ENCODE measurements around the gene ADRM1. TPM values are rescaled to one million over a fixed set of nuclear protein-coding genes. Genes with fewer than 3 reads are reported as not detected.

The ADRM1 gene
- total and polyA plus RNA-seq, 10 of the 15 experiments (the other 5 are each of a cell fraction or from before 2014, with no cell fraction given): 3.4 to 213 (median 95.9) TPM

DNA sequence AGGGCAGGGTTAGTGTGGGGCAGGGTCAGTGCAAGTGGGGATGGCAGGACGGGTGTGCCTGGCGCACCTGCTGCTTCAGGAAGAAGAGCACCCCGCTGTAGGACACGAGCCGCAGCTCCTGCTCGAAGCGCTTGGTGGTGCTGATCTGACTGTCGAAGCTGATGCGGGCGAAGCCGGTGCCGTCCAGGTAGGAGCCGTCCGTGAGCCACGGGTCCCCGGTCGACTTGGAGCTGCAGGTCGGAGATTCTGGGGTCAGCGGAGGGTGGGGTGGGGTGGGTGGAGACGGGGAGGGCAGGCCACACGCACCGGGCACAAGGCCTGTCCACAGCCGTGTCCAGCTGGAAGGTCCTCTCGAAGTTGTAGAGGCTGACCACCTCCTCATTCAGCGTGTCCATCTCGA is 10.2 kb downstream of the ADRM1 start:
- Histone ChIP-seq H3K27me3 (replicated peaks in 1 of 2; ENCODE audit: control insufficient read depth in 2 of 2, insufficient read depth in 2 of 2, low read length in 1 of 2) (no peaks in the 10 kb centered on the region), H3K4me1 (ENCODE audit: control insufficient read depth, insufficient read depth, low read length) (no peaks in the 10 kb centered on the region), H3K36me3 (ENCODE audit: control insufficient read depth in 2 of 2, insufficient read depth in 2 of 2, low read length in 1 of 2) (peaks cover 0 to 4% of the 10 kb centered on the region in 2 experiments; a peak in 3 of 4 replicates), H3K9ac (ENCODE audit: control insufficient read depth, insufficient read depth, low read length) (no peak overlapping the region), H3K4me2 (ENCODE audit: control insufficient read depth, insufficient read depth) (no peak overlapping the region), H3K9me3 (replicated peaks; ENCODE audit: control insufficient read depth, insufficient read depth, low read length) (no peaks in the 10 kb centered on the region; the same call in 2 of the 3 replicates), H3K4me3 (no peak overlapping the region), H3K79me2 (ENCODE audit: control insufficient read depth, insufficient read depth, low read length) (no peaks in the 10 kb centered on the region), H4K20me1 (ENCODE audit: control insufficient read depth, insufficient read depth) (no peaks in the 10 kb centered on the region), H2AFZ (ENCODE audit: control insufficient read depth, low read depth, low read length) (no peak overlapping the region), H3K27ac (ENCODE audit: control insufficient read depth, insufficient read depth) (no peak overlapping the region)
- POLR2A ChIA-PET: no interaction called here
- WGBS (ENCODE audit: insufficient coverage, insufficient replicate concordance, low lambda C conversion rate, missing lambda C conversion rate): 75% methylated on average over 17 of the region's 26 CpGs
- in situ Hi-C loops (cut with MboI): no loop called here
- RAD21 ChIA-PET (ENCODE audit: unreplicated experiment): no interaction called here
- no peak for TF ChIP-seq SIX5 (IDR thresholded peaks at IDR 0.05; ENCODE audit: low read depth, low read length, severe bottlenecking)
- no peak for TF ChIP-seq NFYA (IDR thresholded peaks at IDR 0.05; ENCODE audit: borderline replicate concordance, low read depth, low read length)
- TF ChIP-seq ZNF217 (IDR thresholded peaks at IDR 0.05): no peak
- TF ChIP-seq, protein P1, sequence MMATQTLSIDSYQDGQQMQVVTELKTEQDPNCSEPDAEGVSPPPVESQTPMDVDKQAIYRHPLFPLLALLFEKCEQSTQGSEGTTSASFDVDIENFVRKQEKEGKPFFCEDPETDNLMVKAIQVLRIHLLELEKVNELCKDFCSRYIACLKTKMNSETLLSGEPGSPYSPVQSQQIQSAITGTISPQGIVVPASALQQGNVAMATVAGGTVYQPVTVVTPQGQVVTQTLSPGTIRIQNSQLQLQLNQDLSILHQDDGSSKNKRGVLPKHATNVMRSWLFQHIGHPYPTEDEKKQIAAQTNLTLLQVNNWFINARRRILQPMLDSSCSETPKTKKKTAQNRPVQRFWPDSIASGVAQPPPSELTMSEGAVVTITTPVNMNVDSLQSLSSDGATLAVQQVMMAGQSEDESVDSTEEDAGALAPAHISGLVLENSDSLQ (IDR thresholded peaks at IDR 0.05): no peak
- TF ChIP-seq IRF4 (IDR thresholded peaks at IDR 0.05; ENCODE audit: low read depth, low read length): no peak
- no peak for FAIRE-seq
- no peak for ATAC-seq
- no TSS peak for BruUV-seq (replicated peaks)
- SMC1A ChIA-PET (ENCODE audit: uncharacterized antibody, unreplicated experiment): no interaction called here
- DNase-seq (ENCODE audit: low read depth, low spot score): no peak
- CTCF ChIA-PET: no interaction called here
- intact Hi-C loops (cut with micrococcal nuclease; ENCODE audit: unreplicated experiment): no loop called here

DNA sequence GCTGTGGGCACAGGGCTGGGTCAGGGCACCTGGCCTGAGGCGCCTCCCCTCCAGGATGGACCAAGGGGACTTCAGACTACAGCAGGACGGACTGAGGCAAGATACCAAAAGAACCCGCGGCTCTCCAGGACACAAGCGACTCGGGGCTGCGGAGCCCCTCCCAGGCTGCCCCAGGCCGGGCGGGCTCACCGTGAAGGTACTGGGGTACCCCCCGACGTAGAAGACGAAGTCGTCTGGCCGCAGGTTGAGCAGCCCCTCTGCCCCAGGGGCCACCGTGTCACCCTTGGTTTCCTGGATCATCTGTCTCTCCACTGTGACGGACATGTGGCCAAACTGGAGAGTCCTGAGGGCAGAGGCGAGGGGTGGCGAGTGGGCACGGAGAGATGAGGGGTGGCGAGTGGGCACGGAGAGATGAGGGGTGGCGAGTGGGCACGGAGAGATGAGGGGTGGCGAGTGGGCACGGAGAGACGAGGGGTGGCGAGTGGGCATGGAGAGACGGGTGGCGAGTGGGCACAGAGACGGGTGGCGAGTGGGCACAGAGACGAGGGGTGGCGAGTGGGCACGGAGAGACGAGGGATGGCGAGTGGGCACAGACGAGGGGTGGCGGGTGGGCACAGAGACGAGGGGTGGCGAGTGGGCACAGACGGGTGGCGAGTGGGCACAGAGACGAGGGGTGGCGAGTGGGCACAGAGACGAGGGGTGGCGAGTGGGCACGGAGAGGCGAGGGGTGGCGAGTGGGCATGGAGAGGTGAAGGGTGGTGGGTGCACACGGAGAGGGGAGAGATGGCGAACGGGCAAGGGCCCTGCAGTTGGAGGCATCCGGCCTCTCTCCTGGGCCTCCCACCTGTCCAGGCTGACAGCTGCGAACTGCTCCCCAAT is 10.9 kb downstream of the ADRM1 start:
- BruUV-seq (replicated peaks): no TSS peak
- DNase-seq (ENCODE audit: low read depth, low spot score): no peak
- WGBS (ENCODE audit: insufficient coverage, insufficient replicate concordance, low lambda C conversion rate, missing lambda C conversion rate): 86% methylated on average over 43 of the region's 55 CpGs

More for the DNA sequence above, 10.9 kb downstream of the ADRM1 start:
- Histone ChIP-seq H3K4me2 (ENCODE audit: control insufficient read depth, insufficient read depth) (no peak overlapping the region), H4K20me1 (ENCODE audit: control insufficient read depth, insufficient read depth) (no peaks in the 10 kb centered on the region), H3K4me1 (ENCODE audit: control insufficient read depth, insufficient read depth, low read length) (no peaks in the 10 kb centered on the region), H3K9ac (ENCODE audit: control insufficient read depth, insufficient read depth, low read length) (no peak overlapping the region), H3K36me3 (ENCODE audit: control insufficient read depth in 2 of 2, insufficient read depth in 2 of 2, low read length in 1 of 2) (no peaks in the 10 kb centered on the region; a peak in 3 of 4 replicates), H3K27me3 (replicated peaks in 1 of 2; ENCODE audit: control insufficient read depth in 2 of 2, insufficient read depth in 2 of 2, low read length in 1 of 2) (no peaks in the 10 kb centered on the region), H3K4me3 (no peak overlapping the region), H2AFZ (ENCODE audit: control insufficient read depth, low read depth, low read length) (no peak overlapping the region), H3K27ac (ENCODE audit: control insufficient read depth, insufficient read depth) (no peak overlapping the region), H3K9me3 (replicated peaks; ENCODE audit: control insufficient read depth, insufficient read depth, low read length) (no peaks in the 10 kb centered on the region; the same call in 2 of the 3 replicates), H3K79me2 (ENCODE audit: control insufficient read depth, insufficient read depth, low read length) (no peaks in the 10 kb centered on the region)
- RAD21 ChIA-PET (ENCODE audit: unreplicated experiment): no interaction called here
- no peak for FAIRE-seq
- no peak for ATAC-seq
- CTCF ChIA-PET: no interaction called here
- intact Hi-C loops (cut with micrococcal nuclease; ENCODE audit: unreplicated experiment): no loop called here
- POLR2A ChIA-PET: no interaction called here
- no peak for TF ChIP-seq MEF2B (IDR thresholded peaks at IDR 0.05; ENCODE audit: partially characterized antibody, poor library complexity, severe bottlenecking)
- no peak for TF ChIP-seq NFYB (IDR thresholded peaks at IDR 0.05; ENCODE audit: insufficient read depth, low read depth, low read length)
- TF ChIP-seq MYC (IDR thresholded peaks at IDR 0.05; ENCODE audit: insufficient read depth, insufficient read length, insufficient replicate concordance, low read length, severe bottlenecking): no peak
- no peak for TF ChIP-seq FOXM1 (IDR thresholded peaks at IDR 0.05; ENCODE audit: low read depth, low read length)
- no peak for TF ChIP-seq NRF1 (conservative IDR thresholded peaks at IDR 0.05; ENCODE audit: low read depth, low read length)
- TF ChIP-seq TCF3 (IDR thresholded peaks at IDR 0.05; ENCODE audit: borderline replicate concordance, insufficient read depth, low read depth, low read length): no peak
- TF ChIP-seq MYB (IDR thresholded peaks at IDR 0.05; ENCODE audit: borderline replicate concordance, low read depth, low read length): no peak
- no peak for TF ChIP-seq GABPA (IDR thresholded peaks at IDR 0.05; ENCODE audit: low read depth)
- SMC1A ChIA-PET (ENCODE audit: uncharacterized antibody, unreplicated experiment): no interaction called here
- in situ Hi-C loops (cut with MboI): no loop called here
